GM19023 (cell line): ENCODE data around the gene RABL2A.
"Not testable (repeated sequence)": the region's sequence is repeated elsewhere in the genome, so short reads cannot be mapped to it uniquely, and the experiment has no call there.

ENCODE experiments used
- ATAC-seq: cut with Tn5 transposase; IDR thresholded peaks from one replicate; pipeline ENCODE4 v1.9.1; 2021; ENCODE audit warnings: mild to moderate bottlenecking, moderate library complexity; ENCODE audit not compliant: unreplicated experiment

RABL2A gene

GRCh38 chr2:113606036-113606435 lies 21.0 kb upstream of the RABL2A start:
- ATAC-seq, result not testable (repeated sequence)

- not testable (repeated sequence) for ATAC-seq
These were observed 17.2 kb upstream of the RABL2A start for GRCh38 chr2:113609822-113610221.

- not testable (repeated sequence) for ATAC-seq
These were observed 6.1 kb upstream of the RABL2A start for GRCh38 chr2:113621002-113621401.

- ATAC-seq, result not testable (repeated sequence)
These were observed 1.2 kb upstream of the RABL2A start for GRCh38 chr2:113625906-113626305.

GRCh38 chr2:113632849-113633345 lies 5.8 kb downstream of the RABL2A start:
- ATAC-seq, result not testable (repeated sequence)

- not testable (repeated sequence) for ATAC-seq
These were observed 8.3 kb downstream of the RABL2A start for GRCh38 chr2:113635358-113635757.

GRCh38 chr2:113636226-113636625 lies 9.2 kb downstream of the RABL2A start:
- not testable (repeated sequence) for ATAC-seq

- ATAC-seq, result not testable (repeated sequence)
These were observed 11.0 kb downstream of the RABL2A start for GRCh38 chr2:113638084-113638483.

- not testable (repeated sequence) for ATAC-seq
These were observed 19.2 kb downstream of the RABL2A start for GRCh38 chr2:113646217-113646616.

GRCh38 chr2:113650834-113651815 lies 24.1 kb downstream of the RABL2A start:
- ATAC-seq, result not testable (repeated sequence)

- not testable (repeated sequence) for ATAC-seq
These were observed 25.5 kb downstream of the RABL2A start for GRCh38 chr2:113652599-113652998.

GRCh38 chr2:113656031-113656624 lies 29.1 kb downstream of the RABL2A start:
- ATAC-seq, result not testable (repeated sequence)

GRCh38 chr2:113657735-113658134 lies 30.7 kb downstream of the RABL2A start:
- not testable (repeated sequence) for ATAC-seq

- ATAC-seq, result not testable (repeated sequence)
These were observed 36.4 kb downstream of the RABL2A start for GRCh38 chr2:113663285-113664060.

GRCh38 chr2:113664761-113665533 lies 37.9 kb downstream of the RABL2A start:
- not testable (repeated sequence) for ATAC-seq

GRCh38 chr2:113669013-113669412 lies 41.9 kb downstream of the RABL2A start:
- ATAC-seq, result not testable (repeated sequence)

- no peak for ATAC-seq
These were observed 45.4 kb downstream of the RABL2A start for GRCh38 chr2:113672326-113672932.

GRCh38 chr2:113675875-113676274 lies 48.8 kb downstream of the RABL2A start:
- ATAC-seq, result no peak

GRCh38 chr2:113676623-113677266 lies 49.7 kb downstream of the RABL2A start:
- ATAC-seq, result no peak
